ENCODE measurements around the gene SORCS2. TPM values are rescaled to one million over a fixed set of nuclear protein-coding genes. Genes with fewer than 3 reads are reported as not detected.

Gene SORCS2
- total RNA-seq, 2 experiments from 2014 or later = 0.07 to 0.15 TPM

- H3K4me3 Mint-ChIP-seq = no peak overlapping the region
- H3K9me3 Mint-ChIP-seq = no peaks in the 10 kb centered on the region
- H3K36me3 Mint-ChIP-seq (ENCODE audit: low read depth) = no peaks in the 10 kb centered on the region
- CTCF ChIA-PET = no interaction called here
- no peaks in the 10 kb centered on the region for H3K4me1 Mint-ChIP-seq (ENCODE audit: low read depth)
- intact Hi-C loops (cut with micrococcal nuclease) = no loop called here
- DNase-seq = no peak
- peaks cover 5% of the 10 kb centered on the region for H3K27me3 Mint-ChIP-seq (ENCODE audit: low read depth)
- no peak overlapping the region for H3K27ac Mint-ChIP-seq
Observed at GRCh38 chr4:7637139-7637538, 444.8 kb downstream of the SORCS2 start.

- no peak overlapping the region for H3K27ac Mint-ChIP-seq
- CTCF ChIA-PET = no interaction called here
- H3K4me3 Mint-ChIP-seq = no peak overlapping the region
- intact Hi-C loops (cut with micrococcal nuclease) = no loop called here
- H3K4me1 Mint-ChIP-seq (ENCODE audit: low read depth) = no peaks in the 10 kb centered on the region
- no peak for DNase-seq
- peaks cover 3% of the 10 kb centered on the region for H3K27me3 Mint-ChIP-seq (ENCODE audit: low read depth)
- H3K36me3 Mint-ChIP-seq (ENCODE audit: low read depth) = no peaks in the 10 kb centered on the region
- H3K9me3 Mint-ChIP-seq = no peaks in the 10 kb centered on the region
Observed at GRCh38 chr4:7637971-7638370, 445.6 kb downstream of the SORCS2 start.

GRCh38 chr4:7638489-7638888, 446.2 kb downstream of the SORCS2 start:
- no peak overlapping the region for H3K4me3 Mint-ChIP-seq
- DNase-seq = no peak
- no peak overlapping the region for H3K27ac Mint-ChIP-seq
- intact Hi-C loops (cut with micrococcal nuclease) = no loop called here
- H3K36me3 Mint-ChIP-seq (ENCODE audit: low read depth) = no peaks in the 10 kb centered on the region
- H3K9me3 Mint-ChIP-seq = no peaks in the 10 kb centered on the region
- H3K4me1 Mint-ChIP-seq (ENCODE audit: low read depth) = no peaks in the 10 kb centered on the region
- CTCF ChIA-PET = no interaction called here
- H3K27me3 Mint-ChIP-seq (ENCODE audit: low read depth) = peaks cover 3% of the 10 kb centered on the region

- intact Hi-C loops (cut with micrococcal nuclease) = no loop called here
- no peak overlapping the region for H3K27ac Mint-ChIP-seq
- H3K27me3 Mint-ChIP-seq (ENCODE audit: low read depth) = peaks cover 3% of the 10 kb centered on the region
- DNase-seq = no peak
- no peaks in the 10 kb centered on the region for H3K9me3 Mint-ChIP-seq
- H3K4me1 Mint-ChIP-seq (ENCODE audit: low read depth) = no peaks in the 10 kb centered on the region
- CTCF ChIA-PET = no interaction called here
- H3K36me3 Mint-ChIP-seq (ENCODE audit: low read depth) = no peaks in the 10 kb centered on the region
- H3K4me3 Mint-ChIP-seq = no peak overlapping the region
Observed at GRCh38 chr4:7638984-7639789, 446.8 kb downstream of the SORCS2 start.

DNA sequence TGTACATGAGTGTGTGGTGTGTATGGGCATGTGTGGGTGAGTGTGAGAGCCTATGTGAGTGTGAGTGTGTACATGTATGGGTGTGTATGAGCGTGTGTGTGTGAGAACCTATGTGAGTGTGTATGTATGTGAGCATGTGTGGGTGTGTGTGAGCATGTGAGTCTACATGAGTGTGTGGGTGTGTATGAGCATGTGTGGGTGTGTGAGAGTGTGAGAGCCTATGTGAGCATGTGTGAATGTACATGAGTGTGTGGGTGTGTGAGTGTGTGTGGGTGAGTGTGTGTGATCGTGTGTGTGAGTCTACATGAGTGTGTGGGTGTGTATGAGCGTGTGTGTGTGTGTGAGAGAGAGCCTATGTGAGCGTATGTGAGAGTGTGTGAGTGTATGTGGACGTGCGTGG, 447.8 kb downstream of the SORCS2 start:
- CTCF ChIA-PET = no interaction called here
- peaks cover 3% of the 10 kb centered on the region for H3K27me3 Mint-ChIP-seq (ENCODE audit: low read depth)
- intact Hi-C loops (cut with micrococcal nuclease) = no loop called here

GRCh38 chr4:7641712-7642111, 449.4 kb downstream of the SORCS2 start:
- no peaks in the 10 kb centered on the region for H3K4me1 Mint-ChIP-seq (ENCODE audit: low read depth)
- no peak overlapping the region for H3K27ac Mint-ChIP-seq
- H3K4me3 Mint-ChIP-seq = no peak overlapping the region
- no peak for DNase-seq
- no peaks in the 10 kb centered on the region for H3K9me3 Mint-ChIP-seq
- peaks cover 3% of the 10 kb centered on the region for H3K27me3 Mint-ChIP-seq (ENCODE audit: low read depth)
- H3K36me3 Mint-ChIP-seq (ENCODE audit: low read depth) = no peaks in the 10 kb centered on the region
- CTCF ChIA-PET = no interaction called here
- intact Hi-C loops (cut with micrococcal nuclease) = no loop called here

More for the DNA sequence above, 447.8 kb downstream of the SORCS2 start:
- Mint-ChIP-seq H3K27ac (no peak overlapping the region), H3K4me3 (no peak overlapping the region), H3K9me3 (no peaks in the 10 kb centered on the region), H3K36me3 (ENCODE audit: low read depth) (no peaks in the 10 kb centered on the region), H3K4me1 (ENCODE audit: low read depth) (no peaks in the 10 kb centered on the region)
- no peak for DNase-seq

GRCh38 chr4:7642741-7643458, 450.6 kb downstream of the SORCS2 start:
- Mint-ChIP-seq H3K4me3 (no peak overlapping the region), H3K27me3 (ENCODE audit: low read depth) (peaks cover 3% of the 10 kb centered on the region), H3K36me3 (ENCODE audit: low read depth) (no peaks in the 10 kb centered on the region), H3K4me1 (ENCODE audit: low read depth) (no peaks in the 10 kb centered on the region), H3K9me3 (no peaks in the 10 kb centered on the region), H3K27ac (no peak overlapping the region)
- DNase-seq = no peak
- CTCF ChIA-PET = no interaction called here
- intact Hi-C loops (cut with micrococcal nuclease) = no loop called here

GRCh38 chr4:7645158-7645557, 452.8 kb downstream of the SORCS2 start:
- no peaks in the 10 kb centered on the region for H3K9me3 Mint-ChIP-seq
- no peak overlapping the region for H3K4me3 Mint-ChIP-seq
- peaks cover 13% of the 10 kb centered on the region for H3K27me3 Mint-ChIP-seq (ENCODE audit: low read depth)
- intact Hi-C loops (cut with micrococcal nuclease) = no loop called here
- H3K4me1 Mint-ChIP-seq (ENCODE audit: low read depth) = peaks cover 16% of the 10 kb centered on the region
- no peak for DNase-seq
- CTCF ChIA-PET = interaction anchor here (0.9 to 1.2 kb wide), 2 partner anchors 75 to 158 kb away, joined by 3 to 4 read pairs; no protein-coding TSS in a partner anchor
- no peak overlapping the region for H3K27ac Mint-ChIP-seq
- H3K36me3 Mint-ChIP-seq (ENCODE audit: low read depth) = no peaks in the 10 kb centered on the region

DNA sequence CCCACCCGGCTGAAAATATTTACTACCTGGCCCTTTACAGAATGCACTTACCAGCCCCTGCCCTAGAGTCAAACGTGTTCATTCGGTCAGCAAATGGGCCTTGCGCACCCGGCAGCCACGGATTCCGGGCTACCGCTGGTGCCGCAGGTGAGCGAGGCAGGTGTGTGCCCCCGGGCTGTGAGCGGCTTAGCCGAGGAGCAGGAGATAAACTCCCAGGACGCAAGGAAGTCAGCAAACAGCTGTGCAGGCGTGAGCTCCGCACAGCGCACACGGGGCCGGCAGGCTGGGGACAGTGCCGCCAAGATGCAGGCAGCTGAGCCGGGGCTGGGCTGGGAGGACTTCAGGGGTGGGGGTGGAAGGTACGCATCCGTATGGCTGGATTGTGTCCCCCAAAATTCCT, 453.6 kb downstream of the SORCS2 start:
- Mint-ChIP-seq H3K27me3 (ENCODE audit: low read depth) (peaks cover 13% of the 10 kb centered on the region), H3K4me3 (no peak overlapping the region), H3K4me1 (ENCODE audit: low read depth) (peaks cover 21% of the 10 kb centered on the region), H3K36me3 (ENCODE audit: low read depth) (no peaks in the 10 kb centered on the region), H3K9me3 (no peaks in the 10 kb centered on the region), H3K27ac (no peak overlapping the region)
- intact Hi-C loops (cut with micrococcal nuclease) = no loop called here
- CTCF ChIA-PET = interaction anchor here (0.9 to 1.2 kb wide), 2 partner anchors 74 to 157 kb away, joined by 3 to 4 read pairs; no protein-coding TSS in a partner anchor
- no peak for DNase-seq

- intact Hi-C loops (cut with micrococcal nuclease) = no loop called here
- H3K9me3 Mint-ChIP-seq = no peaks in the 10 kb centered on the region
- no peak for DNase-seq
- H3K36me3 Mint-ChIP-seq (ENCODE audit: low read depth) = no peaks in the 10 kb centered on the region
- CTCF ChIA-PET = no interaction called here
- H3K27me3 Mint-ChIP-seq (ENCODE audit: low read depth) = peaks cover 10% of the 10 kb centered on the region
- H3K4me3 Mint-ChIP-seq = no peak overlapping the region
- no peak overlapping the region for H3K27ac Mint-ChIP-seq
- peaks cover 22% of the 10 kb centered on the region for H3K4me1 Mint-ChIP-seq (ENCODE audit: low read depth)
Observed at GRCh38 chr4:7646384-7647061, 454.2 kb downstream of the SORCS2 start.

DNA sequence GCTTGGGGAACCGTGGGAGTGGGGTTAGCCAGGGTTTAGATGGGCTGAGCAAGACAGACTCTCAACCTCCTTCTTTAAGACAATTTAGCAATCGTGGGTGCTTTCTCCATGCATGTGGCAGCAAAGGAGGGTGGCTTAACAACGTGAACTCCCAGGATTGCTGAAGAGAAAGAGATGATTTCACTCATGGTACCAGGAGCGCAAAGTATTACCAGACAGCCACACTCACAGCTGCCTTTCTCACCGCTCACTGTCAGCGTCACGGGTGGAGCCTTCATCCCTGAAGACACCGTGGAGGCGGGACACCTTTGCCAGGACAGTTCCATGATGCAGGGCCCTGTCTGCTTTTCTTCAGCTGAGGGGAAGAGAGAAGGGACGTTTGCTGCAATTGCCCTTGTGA, 454.8 kb downstream of the SORCS2 start:
- Mint-ChIP-seq H3K27me3 (ENCODE audit: low read depth) (peaks cover 13% of the 10 kb centered on the region), H3K4me1 (ENCODE audit: low read depth) (peaks cover 22% of the 10 kb centered on the region), H3K27ac (no peak overlapping the region), H3K36me3 (ENCODE audit: low read depth) (no peaks in the 10 kb centered on the region), H3K4me3 (no peak overlapping the region), H3K9me3 (no peaks in the 10 kb centered on the region)
- intact Hi-C loops (cut with micrococcal nuclease) = no loop called here
- CTCF ChIA-PET = no interaction called here
- no peak for DNase-seq

DNA sequence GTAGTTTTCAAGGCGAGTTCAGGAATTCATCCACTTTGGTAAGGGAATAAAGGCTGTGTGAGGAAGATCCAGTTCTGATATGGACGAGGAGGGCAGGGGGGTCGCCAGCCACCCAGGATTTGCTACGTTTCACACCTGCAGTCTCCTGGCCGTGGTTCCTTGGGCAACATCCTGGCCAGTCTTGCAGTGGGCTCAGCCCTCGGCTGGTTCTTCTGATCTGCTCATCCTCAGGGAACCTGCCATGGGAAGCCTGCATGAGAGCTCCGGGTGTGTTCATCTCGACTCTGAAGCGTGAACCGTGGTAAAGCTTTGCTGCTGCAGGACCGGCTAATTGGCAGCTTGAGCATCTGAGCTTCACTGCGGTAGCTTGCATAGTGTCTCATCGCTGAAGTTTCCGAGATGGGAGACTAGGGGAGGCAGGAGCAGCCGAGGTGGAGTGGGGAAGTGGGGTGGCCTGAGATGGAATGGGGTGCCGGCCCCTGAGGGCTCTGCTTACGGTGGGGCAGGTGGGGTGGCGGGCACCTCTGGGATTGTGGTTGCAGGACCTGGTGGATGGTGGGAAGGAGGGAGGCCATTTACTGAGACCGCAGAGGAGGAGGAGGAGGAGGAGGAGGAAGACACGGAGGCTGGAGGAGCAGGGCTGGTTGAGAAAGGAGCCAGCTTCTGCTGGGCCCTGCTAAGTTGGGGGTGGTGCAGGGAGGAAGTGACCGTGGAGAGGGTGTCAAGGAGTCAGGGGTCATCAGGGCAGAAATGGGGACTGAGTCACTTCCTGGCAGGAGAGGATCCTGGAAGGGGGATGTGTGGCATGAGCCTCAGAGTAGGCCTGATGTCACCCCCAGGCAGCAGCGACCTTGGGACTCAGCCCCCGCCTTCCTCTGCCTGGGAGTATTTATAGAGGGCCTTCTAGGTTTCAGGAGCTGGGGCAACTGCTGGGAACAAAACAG, 455.5 kb downstream of the SORCS2 start:
- Mint-ChIP-seq H3K27ac (no peak overlapping the region), H3K4me3 (no peak overlapping the region), H3K4me1 (ENCODE audit: low read depth) (peaks cover 22% of the 10 kb centered on the region), H3K9me3 (no peaks in the 10 kb centered on the region), H3K27me3 (ENCODE audit: low read depth) (peaks cover 13% of the 10 kb centered on the region), H3K36me3 (ENCODE audit: low read depth) (no peaks in the 10 kb centered on the region)
- no peak for DNase-seq
- CTCF ChIA-PET = no interaction called here
- intact Hi-C loops (cut with micrococcal nuclease) = no loop called here
